ENCODE measurements around the gene PXDN.

DNA sequence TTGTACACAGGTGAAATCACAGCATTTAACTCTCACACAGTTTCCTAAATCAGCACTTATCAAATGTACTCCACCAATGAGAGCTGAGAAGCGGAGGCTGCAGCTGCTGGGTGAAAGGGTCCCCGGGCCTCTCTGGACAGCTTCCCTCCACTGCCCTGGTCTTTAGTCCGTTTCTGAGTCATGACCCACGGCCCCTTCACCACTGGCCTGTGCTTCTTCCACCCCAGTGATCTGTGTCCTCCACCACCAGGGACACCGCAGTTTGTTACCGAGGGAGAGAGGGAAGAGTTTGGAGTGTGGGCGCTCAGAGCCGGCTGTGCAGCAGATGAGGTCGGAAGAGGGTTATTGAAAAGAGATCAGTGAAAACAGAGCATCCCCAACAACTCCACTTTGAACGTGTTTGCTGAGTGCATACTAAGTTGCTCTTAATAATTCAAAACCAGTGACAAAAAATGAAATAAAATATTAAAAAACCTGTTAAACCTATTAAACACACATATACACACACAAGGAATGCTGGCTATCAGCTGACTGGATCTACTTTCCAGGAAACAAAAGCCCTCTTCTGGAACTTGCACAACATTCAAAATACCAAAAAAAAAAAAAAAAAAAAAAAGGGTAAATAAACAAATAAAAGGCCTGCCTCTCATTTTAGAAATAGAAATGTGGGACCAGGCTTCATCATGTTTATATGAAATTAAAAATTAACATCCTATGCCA lies 54.1 kb downstream of the PXDN start:
- TF ChIP-seq, protein P1, sequence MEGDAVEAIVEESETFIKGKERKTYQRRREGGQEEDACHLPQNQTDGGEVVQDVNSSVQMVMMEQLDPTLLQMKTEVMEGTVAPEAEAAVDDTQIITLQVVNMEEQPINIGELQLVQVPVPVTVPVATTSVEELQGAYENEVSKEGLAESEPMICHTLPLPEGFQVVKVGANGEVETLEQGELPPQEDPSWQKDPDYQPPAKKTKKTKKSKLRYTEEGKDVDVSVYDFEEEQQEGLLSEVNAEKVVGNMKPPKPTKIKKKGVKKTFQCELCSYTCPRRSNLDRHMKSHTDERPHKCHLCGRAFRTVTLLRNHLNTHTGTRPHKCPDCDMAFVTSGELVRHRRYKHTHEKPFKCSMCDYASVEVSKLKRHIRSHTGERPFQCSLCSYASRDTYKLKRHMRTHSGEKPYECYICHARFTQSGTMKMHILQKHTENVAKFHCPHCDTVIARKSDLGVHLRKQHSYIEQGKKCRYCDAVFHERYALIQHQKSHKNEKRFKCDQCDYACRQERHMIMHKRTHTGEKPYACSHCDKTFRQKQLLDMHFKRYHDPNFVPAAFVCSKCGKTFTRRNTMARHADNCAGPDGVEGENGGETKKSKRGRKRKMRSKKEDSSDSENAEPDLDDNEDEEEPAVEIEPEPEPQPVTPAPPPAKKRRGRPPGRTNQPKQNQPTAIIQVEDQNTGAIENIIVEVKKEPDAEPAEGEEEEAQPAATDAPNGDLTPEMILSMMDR (conservative IDR thresholded peaks at IDR 0.05), result no peak
- no peak for TF ChIP-seq ZFX (IDR thresholded peaks at IDR 0.05)

Data from C4-2B (cell line).